ENCODE results near the gene REEP3.
"Not testable (repeated sequence)": the region's sequence is repeated elsewhere in the genome, so short reads cannot be mapped to it uniquely, and the experiment has no call there.

REEP3 gene

DNA sequence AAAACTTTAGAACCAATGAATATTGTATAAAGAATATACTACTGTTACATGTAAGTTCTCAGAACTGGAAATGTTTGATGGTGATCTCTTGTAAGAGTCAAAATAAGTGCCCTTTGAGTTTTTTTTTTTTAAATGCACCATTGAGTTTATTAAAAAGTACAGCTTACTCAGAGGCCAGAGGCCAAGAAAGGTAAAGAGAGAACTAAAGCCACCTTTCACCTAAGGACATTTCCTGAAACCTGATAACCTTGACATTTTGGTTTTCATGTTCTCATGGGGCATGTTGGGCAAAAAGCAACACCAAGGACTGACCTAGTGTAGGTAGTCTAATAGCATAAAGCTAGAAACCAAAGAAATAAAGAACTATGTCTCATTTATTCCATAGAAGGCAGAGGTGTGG, 27.7 kb downstream of the REEP3 start:
- no peak for FAIRE-seq
- DNase-seq (ENCODE audit: low spot score), result no peak

- DNase-seq (ENCODE audit: low spot score) (no peak), FAIRE-seq (no peak)
These were observed 28.6 kb downstream of the REEP3 start for GRCh38 chr10:63549810-63550209.

DNA sequence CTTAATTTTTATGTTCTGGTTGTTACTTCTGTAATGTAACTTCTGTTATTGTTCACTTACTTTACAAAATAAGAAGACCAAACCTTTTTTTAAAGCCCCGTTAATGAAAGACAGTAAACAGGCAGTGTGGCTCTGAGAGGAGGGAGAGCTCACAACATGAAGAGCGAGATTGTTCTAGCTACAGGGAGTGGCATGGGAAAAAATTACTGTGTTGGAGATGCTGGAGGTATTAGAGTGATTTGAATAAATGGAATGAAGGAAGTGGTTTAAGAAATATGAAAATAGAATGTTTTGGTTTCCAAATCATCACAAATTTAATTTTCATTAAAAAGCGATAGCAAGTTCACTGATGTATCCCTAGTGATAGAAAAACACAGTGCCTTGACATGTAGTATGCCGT, 31.8 kb downstream of the REEP3 start:
- FAIRE-seq (no peak), DNase-seq (ENCODE audit: low spot score) (peak; percentile 46)

GRCh38 chr10:63553473-63553872, 32.3 kb downstream of the REEP3 start:
- DNase-seq (ENCODE audit: low spot score), result no peak
- no peak for FAIRE-seq

- FAIRE-seq (no peak), DNase-seq (ENCODE audit: low spot score) (peak; percentile 66)
These were observed 33.5 kb downstream of the REEP3 start for GRCh38 chr10:63554657-63555056.

DNA sequence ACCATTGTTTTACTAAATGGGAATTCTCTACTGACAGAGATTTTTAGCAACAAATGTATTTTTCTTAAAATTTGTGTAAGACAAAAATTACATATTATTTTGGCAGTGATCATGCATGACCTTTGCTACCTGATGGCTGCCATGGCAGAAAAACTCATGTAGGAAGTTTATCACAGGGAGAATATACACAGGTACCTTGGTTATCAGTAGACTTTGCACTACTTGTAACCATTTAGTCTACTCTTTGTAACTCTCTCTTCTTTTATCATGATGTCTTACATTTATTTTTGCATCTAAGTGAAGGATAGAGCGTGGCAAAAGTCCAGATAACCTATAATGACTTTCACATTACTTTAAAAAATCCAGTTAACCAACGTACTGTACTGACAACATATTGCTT, 34.1 kb downstream of the REEP3 start:
- FAIRE-seq (no peak), DNase-seq (ENCODE audit: low spot score) (no peak)

- DNase-seq (ENCODE audit: low spot score) (no peak), FAIRE-seq (no peak)
These were observed 37.1 kb downstream of the REEP3 start for GRCh38 chr10:63558132-63558784.

- no peak for DNase-seq (ENCODE audit: low spot score)
- FAIRE-seq, result no peak
These were observed 40.1 kb downstream of the REEP3 start for GRCh38 chr10:63561341-63561740.

- FAIRE-seq (no peak), DNase-seq (ENCODE audit: low spot score) (no peak)
These were observed 41.2 kb downstream of the REEP3 start for GRCh38 chr10:63562391-63562790.

GRCh38 chr10:63562857-63563256, 41.7 kb downstream of the REEP3 start:
- FAIRE-seq, result no peak
- DNase-seq (ENCODE audit: low spot score), result no peak

- DNase-seq (ENCODE audit: low spot score) (no peak), FAIRE-seq (no peak)
These were observed 42.4 kb downstream of the REEP3 start for GRCh38 chr10:63563623-63564022.

GRCh38 chr10:63564731-63565130, 43.5 kb downstream of the REEP3 start:
- not testable (repeated sequence) for FAIRE-seq; DNase-seq (ENCODE audit: low spot score)

- no peak for FAIRE-seq
- no peak for DNase-seq (ENCODE audit: low spot score)
These were observed 52.0 kb downstream of the REEP3 start for GRCh38 chr10:63573068-63573697.

- no peak for DNase-seq (ENCODE audit: low spot score)
- no peak for FAIRE-seq
These were observed 52.8 kb downstream of the REEP3 start for GRCh38 chr10:63574011-63574410.

DNA sequence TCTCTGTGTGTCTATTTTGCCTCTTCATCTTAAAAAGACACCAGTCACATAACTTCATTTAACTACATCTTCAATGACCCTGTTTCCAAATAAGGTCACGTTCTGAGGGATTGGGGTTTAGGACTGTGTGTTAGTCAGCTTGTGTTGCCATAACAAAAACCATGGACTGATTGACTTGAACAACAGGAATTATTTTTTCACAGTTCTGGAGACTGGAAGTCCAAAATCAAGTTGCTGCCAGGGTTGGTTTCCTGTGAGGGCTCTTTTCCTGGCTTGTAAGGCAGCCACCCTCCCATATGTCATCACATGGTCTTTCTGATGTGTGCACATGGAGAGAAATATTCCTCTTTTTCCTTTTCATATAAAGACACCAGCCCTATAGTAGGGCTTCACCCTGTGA, 55.3 kb downstream of the REEP3 start:
- FAIRE-seq, result peak; percentile 72
- DNase-seq (ENCODE audit: low spot score), result no peak

GRCh38 chr10:63578501-63578900, 57.3 kb downstream of the REEP3 start:
- no peak for FAIRE-seq

DNA sequence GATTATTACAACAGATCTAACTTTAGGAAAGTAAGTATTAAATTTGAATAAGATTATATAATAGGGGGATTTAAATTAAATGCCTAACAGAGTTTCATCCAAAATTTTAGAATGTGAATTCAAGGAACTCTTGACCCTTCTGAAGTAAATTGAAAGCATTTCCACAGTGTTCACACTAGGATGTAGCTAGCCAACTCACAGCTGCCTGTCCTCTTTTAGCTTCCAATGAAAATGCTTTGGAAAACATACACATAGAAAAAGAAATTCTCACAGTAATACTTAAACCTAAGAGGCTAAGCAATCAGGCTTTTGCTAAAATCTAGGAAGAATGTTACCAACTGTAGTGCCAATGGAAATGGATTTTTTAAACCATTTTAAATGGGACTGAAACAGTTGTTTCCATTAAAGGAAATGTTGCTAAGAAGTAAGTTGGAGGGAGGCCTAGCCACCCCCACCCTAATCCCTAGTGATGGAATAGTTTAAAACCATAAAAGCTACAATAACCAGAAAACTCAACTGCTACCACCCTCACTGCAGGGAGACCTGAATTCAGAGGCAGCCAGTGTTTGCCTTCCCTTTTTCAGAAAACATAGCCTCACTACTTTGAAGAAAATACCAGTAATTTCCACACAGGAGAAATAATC, 58.3 kb downstream of the REEP3 start:
- FAIRE-seq (no peak), DNase-seq (ENCODE audit: low spot score) (no peak)

More at GRCh38 chr10:63578501-63578900, 57.3 kb downstream of the REEP3 start:
- DNase-seq (ENCODE audit: low spot score), result no peak

DNA sequence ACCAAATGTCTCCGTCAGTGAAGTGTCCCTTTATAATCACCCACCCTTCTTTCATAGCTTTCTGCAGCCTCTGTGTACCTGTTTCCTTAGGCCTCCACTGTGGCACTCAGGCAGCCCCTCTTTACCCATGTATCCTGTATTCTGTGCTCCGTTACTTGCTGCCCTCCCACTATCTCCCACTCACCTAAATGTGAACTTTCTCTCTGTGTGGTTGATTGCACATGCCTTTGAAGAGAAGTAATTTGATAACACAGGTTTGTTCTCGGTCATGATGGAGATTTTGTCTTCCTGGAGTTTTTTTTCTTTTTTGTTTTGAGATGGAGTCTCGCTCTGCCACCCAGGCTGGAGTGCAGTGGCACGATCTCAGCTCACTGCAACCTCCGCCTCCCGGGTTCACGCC, 61.5 kb downstream of the REEP3 start:
- no peak for DNase-seq (ENCODE audit: low spot score)
- FAIRE-seq, result no peak

DNA sequence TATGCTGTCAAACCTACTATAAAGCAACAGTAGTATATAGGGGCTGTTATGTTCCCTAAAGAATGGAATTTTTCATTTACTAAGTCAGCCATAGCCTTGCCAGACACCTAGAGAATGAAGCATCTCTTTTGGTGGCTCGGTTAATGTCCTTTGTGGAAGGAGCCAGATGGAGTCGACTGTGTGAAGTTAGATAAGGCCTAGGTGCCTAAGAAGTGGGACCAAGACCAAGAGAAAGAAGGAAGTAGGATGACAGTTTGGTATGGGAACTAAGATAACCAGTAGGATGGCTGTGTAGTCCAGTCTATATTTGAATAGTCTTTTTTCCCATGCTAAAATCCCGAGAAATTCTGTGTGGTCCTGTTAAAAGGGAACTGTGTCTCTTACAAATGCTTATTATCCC, 62.2 kb downstream of the REEP3 start:
- DNase-seq (ENCODE audit: low spot score) (no peak), FAIRE-seq (no peak)

- FAIRE-seq (no peak), DNase-seq (ENCODE audit: low spot score) (no peak)
These were observed 62.9 kb downstream of the REEP3 start for GRCh38 chr10:63583909-63584724.

DNA sequence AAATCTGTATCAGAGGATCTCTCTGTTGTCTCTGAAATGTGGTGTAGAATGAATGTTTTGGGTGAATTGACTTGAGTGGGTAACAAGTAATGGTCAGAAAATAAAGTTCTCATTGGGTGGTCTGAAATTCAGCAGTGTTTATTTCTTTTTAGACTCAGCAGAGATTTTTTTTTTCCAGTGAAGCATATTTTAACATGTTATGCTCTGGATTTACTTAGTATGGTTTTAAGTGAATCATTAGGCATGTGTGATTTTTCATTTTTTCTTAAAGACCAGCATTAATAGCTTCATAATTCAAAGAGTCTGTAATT, 63.5 kb downstream of the REEP3 start:
- DNase-seq (ENCODE audit: low spot score), result no peak
- no peak for FAIRE-seq

DNA sequence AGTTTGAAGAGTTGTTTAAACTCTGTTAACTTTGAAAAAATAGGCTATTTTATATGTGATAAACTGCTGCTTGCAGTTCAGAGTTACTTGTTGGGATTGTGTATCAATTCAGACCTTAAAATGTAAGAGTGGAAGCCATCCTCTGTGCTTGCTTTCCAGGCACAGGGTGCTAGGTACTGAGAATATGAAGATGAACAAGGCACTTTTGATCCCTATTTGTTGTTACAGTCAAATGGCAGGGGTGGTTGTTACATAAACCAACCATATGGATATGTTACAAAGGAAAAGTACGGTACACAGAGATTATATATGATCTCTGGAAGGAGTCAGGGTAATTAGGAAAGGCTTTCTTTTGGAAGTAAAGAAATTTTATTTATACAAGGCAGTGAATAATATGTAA, 63.8 kb downstream of the REEP3 start:
- FAIRE-seq (no peak), DNase-seq (ENCODE audit: low spot score) (no peak)
